NCI-H2171 treated with DMSO at 0.1 percent for 48 hours (cell line): ENCODE results near the gene POLR2C.
"Not testable (repeated sequence)": the region's sequence is repeated elsewhere in the genome, so short reads cannot be mapped to it uniquely, and the experiment has no call there.

ENCODE experiments used
- DNase-seq: peaks from one replicate; lab custom pipeline; 2025; lab: John Stamatoyannopoulos, UW

Gene POLR2C

DNA sequence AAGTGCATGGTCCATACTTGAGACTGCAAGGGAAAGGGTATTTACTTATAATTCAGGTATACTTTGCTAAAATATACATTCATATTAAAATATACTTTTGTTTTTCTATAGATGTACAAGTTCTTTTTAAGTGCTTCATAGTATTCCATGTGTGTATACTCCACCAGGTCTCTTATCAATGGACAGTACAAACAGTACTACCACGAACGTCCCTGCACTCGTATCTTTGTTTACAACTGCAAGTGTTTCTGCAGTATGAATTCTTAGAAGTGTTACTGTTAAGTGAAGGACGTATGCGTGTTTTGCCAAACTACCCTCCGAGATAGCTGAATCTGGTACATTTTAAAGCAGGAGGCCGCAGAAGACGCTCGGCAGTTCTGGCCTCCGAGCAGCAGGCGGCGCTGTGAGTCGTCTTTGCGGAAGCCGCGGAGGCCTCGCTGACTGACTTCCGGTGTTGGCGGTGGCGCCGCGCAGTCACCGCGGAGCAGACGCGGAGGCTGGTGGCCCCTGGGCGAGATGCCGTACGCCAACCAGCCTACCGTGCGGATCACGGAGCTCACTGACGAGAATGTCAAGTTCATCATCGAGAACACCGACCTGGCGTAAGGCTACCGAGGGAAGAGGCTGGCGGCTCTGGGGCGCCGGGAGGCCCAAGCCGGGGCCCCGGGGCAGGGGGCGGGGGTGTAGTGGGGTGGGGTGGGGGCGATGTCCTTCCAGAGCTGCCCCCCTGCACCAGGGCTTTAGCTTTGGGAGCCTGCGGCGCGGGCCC, at the start of gene POLR2C:
Gene POLR2C, plus strand, starts transcription at position 471 of the 769 bp plus-strand sequence. Its CDS starts 46 bp downstream, at position 517.
- DNase-seq, result peak; percentile 78

GRCh38 chr16:57413301-57413730, 49.2 kb upstream of the POLR2C start:
- DNase-seq, result no peak

DNA sequence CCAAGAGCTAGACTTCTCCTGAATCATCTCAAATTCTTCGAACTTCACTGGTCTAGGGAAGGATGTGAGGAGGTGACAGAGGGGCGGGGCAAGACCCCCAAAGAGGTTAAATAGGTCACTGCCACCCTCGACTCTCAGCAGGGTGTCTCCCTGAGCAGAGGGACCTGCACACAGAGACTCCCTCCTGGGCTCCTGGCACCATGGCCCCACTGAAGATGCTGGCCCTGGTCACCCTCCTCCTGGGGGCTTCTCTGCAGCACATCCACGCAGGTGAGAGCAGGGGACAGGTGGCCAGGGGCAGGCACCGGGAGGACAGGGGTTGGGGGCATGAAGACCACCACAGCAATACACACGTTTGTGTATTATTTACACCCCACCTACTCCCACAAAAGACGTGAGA, 48.7 kb upstream of the POLR2C start:
- no peak for DNase-seq

GRCh38 chr16:57416084-57416483, 46.4 kb upstream of the POLR2C start:
- DNase-seq, result no peak

DNA sequence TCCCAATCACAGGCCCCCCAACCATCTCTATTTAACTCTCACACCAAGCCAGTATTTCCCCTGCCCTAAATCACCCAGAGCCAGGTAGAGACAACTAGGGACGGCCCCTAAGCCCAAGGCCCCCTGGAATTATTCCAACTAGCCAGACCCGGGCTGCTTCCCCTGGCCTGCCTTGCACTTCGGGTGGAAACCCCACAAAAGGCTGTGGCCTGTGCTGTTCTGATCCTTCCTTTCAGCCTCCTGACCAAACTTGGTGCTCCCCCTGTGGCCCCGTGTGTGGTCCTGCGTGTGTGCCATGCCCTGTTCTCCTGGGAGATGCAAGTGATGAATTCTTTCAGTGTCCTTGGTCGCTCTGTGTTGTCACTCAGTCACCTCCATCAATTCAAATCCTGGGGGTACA, 43.0 kb upstream of the POLR2C start:
- no peak for DNase-seq

DNA sequence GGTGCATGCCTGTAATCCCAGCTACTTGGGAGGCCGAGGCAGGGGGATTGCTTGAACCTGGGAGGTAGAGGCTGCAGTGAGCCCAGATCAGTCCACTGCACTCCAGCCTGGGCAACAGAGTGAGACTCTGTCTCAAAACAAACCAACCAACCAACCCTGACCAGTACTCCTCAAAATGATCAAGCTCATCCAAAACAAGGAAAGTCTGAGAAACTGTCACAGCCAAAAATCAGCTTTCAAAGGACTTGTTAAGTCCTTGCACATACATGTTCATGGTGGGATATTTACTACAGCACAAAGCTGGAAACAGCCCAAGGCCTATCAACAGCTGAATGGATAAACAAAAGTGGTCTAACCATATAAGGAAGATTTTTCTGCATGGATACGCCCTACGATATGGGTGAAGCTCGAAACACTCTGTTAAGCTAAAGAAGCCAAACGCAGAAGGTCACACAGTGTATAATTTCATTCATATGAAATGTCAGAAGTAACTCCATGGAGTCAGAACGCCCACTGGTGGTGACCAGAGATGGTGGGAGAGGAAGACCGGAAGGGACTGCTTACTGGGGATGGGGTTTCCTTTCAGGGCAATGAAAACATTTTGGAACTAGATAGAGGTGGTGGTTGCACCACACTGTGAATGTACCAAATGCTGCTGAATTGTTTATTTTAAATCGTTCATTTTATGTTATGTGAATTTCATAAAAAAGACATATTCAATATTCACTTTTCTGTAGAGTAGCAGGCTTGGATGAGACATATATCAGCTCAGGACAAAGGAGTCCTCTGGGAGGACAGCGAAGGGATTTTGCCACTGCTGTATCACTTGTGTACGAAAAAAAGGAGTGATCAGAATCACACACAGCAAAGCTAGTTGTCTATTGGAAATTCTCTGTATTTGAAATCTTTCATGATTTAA, 40.2 kb upstream of the POLR2C start:
- DNase-seq, result peak; percentile 27

DNA sequence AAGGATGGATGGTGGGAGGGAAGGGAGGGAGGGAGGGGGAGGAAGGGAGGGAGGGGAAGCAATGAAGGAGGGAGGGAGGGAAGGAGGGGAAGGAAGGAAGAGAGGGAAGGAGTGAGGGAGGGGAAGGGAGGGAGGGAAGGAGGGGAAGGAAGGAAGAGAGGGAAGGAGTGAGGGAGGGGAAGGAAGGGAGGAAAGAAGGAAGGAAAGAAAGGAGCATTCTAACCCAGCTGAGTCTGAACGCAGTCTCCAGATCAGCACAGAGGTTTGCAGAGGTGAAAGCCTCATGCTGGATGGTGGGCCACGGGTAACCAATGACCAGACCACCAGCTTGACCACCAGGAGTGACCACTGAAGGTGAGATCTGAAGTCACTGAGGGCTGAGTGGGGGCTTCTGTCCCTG, 39.3 kb upstream of the POLR2C start:
- no peak for DNase-seq

DNA sequence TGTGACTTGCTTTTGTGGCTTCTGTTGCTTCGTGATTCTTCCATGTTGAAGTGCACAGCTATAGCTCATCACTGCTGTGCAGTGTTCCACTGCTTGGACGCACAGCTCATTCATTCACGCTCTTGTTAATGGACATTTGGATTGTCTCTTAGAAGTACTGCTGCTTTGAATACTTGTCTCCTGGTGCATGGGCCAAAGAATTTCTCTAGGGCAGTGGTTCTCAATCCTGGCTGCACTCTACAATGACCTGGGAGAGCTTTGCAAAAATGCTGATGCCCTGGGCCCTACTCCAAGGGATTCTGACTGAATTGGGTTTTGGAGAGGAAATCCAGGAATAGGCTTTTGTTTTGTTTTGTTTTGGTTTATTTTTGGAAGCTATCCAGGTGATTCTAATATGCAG, 37.9 kb upstream of the POLR2C start:
- DNase-seq, result no peak

DNA sequence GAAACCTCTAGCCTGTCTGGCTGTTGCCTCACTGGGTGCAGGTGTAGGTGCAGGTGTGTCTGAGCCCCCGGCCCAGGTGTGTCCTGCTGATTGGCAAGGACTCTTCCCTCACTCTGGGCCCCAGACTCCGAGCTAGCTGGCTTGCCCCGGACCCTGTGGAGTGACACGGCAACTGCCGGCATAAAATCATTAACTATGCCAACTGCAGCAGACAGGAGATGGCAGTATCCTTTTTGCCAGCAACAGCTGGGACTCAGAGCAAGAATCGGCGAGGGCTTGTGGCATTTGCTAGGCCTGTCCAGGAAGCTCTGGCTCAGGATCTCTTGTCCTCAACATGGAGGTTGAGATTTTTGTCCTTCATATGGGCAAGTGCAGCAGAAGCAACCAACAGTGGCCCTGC, 36.1 kb upstream of the POLR2C start:
- no peak for DNase-seq

DNA sequence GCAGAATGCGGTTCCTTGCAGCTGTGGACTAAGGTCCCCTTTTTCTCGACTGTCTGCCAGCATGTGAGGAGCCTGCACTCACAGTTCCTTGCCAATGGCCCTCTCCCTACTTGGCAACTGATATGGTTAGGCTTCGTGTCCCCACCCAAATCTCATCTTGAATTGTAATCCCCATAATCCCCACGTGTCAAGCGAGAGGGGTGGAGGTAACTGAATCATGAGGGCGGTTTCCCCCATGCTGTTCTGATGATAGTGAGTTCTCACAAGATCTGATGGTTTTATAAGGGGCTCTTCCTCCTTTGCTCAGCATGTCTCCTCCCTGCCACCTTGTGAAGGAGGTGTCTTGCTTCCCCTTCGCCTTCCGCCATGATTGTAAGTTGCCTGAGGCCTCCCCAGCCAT, 35.2 kb upstream of the POLR2C start:
- no peak for DNase-seq

GRCh38 chr16:57427824-57428223, 34.7 kb upstream of the POLR2C start:
- no peak for DNase-seq

DNA sequence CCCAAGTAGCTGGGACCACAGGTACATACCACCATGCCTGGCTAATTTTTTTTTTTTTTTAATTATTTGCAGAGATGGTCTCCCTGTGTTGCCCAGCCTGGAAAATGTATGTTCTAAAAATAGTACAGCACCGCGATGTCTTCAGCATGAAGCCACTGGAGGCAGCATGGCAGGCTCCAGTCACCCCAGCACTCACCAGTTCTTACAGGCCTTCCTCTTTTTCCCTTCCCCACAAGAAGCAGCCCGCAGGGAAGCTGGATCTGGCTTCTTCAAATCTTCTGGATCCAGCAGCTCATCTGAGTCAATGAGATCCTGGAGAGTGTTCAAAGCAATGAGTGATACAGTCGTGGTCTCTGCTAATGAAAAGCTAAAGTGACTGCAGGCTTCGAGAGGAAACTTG, 31.5 kb upstream of the POLR2C start:
- no peak for DNase-seq

DNA sequence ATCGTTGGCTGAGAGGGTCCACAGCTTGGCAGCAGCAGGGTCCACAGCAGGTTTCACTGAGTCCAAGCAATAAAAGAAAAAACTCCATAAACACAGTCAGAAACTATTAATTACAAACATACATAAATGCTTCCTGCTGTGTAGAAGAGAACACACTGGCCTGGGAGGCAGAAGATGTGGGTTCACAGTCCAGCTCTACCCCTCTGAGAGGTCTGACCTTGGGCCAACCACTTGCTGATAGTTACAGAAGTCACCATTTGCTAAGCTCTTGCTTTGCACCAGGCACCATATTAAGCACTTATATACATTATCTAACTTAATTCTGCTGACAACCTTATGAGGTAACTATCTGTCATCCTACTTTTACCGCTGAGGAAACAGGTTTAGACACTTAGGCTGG, 30.0 kb upstream of the POLR2C start:
- no peak for DNase-seq

DNA sequence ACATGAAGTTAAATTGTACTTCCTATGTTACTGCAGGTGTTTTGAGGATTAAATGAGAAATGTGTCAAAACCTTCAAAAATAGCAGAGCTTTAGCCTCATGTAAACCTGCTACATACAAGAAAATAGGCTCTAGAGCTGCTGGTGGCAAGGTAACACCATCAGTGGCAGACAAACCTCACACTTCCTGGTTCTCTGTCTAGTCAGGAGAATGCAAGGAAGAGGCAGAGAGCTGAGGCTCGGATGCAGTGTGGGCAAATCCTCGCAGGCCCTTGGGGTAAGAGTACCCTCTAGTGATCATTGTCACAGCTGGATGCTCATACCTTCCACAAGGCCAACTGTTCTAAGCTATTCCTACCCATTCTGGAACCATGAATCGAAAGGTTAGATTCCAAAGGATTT, 29.5 kb upstream of the POLR2C start:
- no peak for DNase-seq

- DNase-seq, result no peak
Measured at GRCh38 chr16:57434003-57434402, 28.5 kb upstream of the POLR2C start.

DNA sequence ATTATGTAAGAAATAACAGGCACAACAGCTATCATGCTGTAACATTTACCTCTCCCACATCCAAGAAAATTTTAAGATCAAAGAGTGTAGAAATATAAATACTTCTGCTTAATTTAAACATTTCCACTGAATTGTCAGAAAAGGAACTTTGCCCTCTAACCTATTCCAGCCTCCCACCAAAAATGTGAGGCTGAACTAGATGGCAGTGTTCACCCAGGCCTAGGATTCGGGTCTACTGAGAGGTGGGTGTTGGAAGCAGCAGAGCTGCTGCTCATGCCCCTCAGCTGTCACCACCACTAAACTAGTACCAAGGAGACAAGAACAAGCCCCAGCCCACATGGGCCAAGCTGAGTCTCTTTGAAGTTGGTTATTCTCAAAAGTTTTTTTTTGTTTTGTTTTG, 26.6 kb upstream of the POLR2C start:
- no peak for DNase-seq

GRCh38 chr16:57439947-57440346, 22.5 kb upstream of the POLR2C start:
- DNase-seq, result not testable (repeated sequence)

GRCh38 chr16:57440551-57440950, 21.9 kb upstream of the POLR2C start:
- not testable (repeated sequence) for DNase-seq

DNA sequence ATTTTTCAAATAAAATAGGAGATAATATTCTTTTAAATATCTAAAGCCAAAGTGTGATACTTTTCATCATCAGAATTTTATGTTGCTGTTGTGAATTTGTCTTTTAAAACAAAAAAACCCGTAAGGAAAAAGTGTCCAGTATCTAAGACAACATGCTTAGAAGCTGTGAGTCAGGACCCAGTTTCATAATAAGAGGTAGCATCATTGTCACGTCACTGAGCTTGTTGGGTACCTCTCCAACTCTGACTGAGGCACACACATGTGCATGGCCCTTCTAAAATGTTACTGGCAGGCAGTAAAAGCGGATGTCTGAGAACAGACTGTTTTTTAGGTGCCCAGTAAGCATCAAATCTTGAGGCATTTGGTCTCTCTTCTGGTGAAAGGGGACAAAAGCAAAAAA, 17.8 kb upstream of the POLR2C start:
- no peak for DNase-seq

- DNase-seq, result no peak
Measured at GRCh38 chr16:57445510-57445909, 17.0 kb upstream of the POLR2C start.

DNA sequence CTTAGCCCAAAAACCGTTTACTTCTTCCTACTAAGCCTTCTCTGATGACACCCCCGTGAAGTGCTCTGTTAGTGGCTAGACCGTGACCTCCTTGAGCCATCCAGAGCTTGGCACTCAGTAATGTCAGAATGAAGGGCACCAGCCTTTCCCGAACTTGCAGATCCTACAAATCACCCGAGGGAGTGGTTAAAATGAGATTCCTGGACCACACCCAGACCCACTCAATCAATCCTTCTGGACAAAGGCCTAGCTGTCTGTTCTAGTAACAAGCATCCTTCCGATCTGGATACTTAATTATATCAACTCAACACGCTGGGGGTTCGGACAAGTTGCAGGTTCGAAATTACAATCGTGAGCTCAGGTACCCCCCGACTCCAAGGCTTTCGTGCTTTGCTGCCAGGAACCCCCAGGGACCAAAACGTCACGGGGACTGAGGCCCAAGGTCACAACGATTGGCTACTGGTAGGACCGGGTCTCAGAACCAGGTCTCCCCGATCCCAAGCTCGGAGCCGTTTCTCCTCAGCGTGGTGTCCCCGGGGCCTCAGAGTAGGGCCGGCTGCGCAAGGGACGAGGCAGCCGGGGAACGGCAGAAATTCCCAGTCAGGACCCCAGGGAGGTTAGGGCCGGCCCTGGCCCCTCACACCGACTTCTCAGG, 15.8 kb upstream of the POLR2C start:
- peak; percentile 58 for DNase-seq

GRCh38 chr16:57447186-57447962, 15.1 kb upstream of the POLR2C start, which contains the start of the genes CIAPIN1 and COQ9:
Gene CIAPIN1 (minus strand): TSS chr16:57447385. CDS start chr16:57440928, 6,457 bp downstream.
Gene COQ9 (plus strand): TSS chr16:57447479. CDS start chr16:57447506, 27 bp downstream.
- DNase-seq, result peak; percentile 88
